ENCODE data around the gene HOXD12.

Gene HOXD12, protein sequence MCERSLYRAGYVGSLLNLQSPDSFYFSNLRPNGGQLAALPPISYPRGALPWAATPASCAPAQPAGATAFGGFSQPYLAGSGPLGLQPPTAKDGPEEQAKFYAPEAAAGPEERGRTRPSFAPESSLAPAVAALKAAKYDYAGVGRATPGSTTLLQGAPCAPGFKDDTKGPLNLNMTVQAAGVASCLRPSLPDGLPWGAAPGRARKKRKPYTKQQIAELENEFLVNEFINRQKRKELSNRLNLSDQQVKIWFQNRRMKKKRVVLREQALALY
- 0 to 0.18 (median 0) reads per million in 4 experiments for total RNA-seq

DNA sequence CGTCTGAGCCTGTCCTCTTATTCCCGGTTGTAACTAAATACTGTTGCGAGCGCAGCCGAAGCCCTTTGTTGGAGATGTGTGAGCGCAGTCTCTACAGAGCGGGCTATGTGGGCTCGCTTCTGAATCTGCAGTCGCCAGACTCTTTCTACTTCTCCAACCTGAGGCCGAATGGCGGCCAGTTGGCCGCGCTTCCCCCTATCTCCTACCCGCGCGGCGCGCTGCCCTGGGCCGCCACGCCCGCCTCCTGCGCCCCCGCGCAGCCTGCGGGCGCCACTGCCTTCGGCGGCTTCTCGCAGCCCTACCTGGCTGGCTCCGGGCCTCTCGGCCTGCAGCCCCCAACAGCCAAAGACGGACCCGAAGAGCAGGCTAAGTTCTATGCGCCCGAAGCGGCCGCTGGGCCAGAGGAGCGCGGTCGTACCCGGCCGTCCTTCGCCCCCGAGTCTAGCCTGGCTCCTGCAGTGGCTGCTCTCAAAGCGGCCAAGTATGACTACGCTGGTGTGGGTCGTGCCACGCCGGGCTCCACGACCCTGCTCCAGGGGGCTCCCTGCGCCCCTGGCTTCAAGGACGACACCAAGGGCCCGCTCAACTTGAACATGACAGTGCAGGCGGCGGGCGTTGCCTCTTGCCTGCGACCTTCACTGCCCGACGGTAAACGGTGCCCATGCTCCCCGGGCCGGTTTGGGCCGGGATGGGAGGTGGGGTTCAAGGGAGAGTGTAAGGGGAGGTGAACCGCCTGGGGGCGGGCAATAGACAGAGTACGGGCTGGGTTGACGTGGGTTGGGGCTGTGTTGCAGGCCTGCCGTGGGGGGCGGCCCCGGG, at the start of gene HOXD12:
Gene HOXD12 (plus strand): TSS at position 68 of the 819 bp plus-strand sequence. CDS start 7 bp downstream, at position 75.
- no peak for DNase-seq

DNA sequence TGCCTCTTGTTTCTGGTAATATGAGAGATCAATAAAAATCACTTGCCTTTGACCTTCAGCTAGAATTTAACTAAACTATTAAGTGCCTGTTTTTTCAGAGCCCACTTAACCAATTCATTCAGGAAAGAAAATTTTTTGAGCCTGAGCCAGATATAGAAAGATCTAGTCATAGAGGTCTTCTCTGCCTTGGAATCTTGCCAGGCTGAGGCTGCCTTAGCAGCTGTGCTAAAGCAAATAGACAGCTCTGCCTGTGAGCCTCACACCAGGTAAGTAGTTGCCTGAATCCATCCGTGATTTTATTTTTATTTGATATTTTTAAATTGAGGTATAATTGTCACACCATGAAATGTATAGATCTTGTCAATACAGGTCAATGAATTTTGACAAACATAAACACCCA, 43.2 kb upstream of the HOXD12 start:
- DNase-seq, result no peak

DNA sequence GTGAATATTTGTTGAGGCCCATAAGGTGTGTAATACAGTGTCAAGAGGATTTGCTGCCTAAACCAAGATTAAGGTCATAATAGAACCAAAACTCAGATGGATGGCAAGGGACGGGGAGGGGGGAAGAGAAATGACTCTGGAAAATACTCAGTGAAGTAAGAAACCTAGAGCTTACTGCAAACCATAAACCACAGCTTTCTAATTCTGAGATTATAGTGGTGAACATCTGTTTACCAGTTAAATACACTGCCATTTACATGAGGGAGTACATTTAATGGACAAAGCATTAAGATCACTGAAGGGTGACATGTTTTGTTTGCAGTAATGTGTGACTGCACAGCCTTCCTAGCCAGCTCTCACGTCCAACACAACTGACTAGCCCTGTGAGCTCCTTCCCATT, 35.6 kb upstream of the HOXD12 start:
- no peak for DNase-seq

DNA sequence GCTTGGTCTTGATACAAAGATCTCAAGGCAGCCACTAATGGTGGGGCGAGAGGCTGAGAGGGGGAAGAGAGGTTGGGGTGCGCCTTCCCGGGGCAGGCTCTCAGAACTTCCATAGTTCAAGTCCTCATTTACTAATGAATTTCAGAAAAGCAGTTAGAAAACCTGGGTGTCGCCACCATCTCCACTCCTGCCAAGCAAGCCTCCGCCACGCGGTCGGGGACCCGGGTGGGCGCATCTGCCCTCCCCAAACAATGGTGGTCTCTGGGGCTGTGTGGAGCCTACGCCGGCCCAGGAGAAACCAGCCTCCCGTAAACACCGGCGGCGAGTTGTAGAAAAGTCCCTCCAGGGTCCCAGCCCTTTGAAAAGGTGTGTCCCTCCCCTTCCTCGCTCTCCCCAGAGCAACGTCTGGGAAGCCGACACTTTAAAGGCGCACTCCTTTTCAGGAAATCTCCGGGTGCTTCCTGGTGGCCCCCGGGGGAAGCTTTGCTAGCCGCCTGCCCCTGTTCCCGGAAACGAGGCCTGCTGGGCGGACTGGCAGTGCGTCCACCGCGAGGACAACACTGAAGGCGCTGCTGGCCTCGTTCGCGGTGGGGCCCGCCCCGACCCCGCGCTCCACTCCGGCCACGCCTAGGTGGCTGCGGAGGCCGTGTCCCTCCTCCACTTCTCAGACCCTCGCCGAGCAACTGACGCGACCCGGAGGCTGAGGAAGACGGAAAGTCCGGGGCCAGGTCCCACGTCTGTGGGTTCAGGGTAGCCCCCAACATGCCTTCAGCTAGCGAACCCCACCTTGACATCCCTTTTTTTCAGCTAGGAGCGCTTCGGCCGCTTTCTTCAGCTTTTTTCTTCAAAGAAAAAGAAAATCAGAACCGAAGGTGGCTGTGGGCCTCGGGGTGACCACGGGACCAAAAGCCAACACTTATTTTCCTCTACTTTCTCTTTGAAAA, 32.7 kb upstream of the HOXD12 start:
- DNase-seq, result no peak

DNA sequence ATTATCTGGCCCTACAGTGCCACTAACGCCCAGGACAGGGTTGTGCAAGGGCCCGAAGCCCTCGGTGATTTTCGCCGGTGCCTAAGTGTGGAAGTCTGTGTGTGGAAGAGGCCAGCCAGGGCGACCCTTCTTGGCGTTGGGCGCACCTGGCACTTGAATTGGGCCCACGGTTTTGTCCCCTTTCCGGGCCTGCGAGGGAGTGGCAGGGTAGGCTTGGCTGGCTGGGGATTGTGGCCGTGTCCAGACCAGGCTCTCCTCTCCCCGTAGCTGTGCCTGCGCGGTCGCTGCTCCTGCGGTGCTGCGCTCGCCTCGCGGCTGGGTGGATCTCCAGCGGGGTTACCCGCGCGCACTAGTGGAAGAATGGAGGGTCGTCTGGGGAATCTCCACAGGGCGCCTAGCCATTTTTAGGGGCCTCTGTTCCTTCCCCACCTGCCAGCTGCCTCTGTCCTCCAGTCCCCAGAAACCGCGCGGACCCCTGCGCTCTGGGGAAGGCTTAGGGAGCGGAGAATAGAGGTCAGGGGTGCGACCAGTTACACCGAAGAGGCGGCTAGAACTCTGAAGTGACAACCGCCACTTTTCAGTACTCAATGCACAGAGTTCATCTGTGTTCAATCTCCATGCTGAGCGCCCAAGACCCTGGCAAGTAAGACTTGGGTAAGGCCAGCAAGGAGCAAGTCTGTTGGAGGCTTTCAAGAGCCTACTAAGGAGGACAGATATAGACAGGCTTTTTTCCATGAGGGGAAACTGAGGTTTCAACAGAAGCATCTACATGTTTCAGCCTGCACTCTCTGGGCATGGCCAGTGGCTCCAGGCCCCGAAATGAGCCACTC, 31.8 kb upstream of the HOXD12 start:
- no peak for DNase-seq

DNA sequence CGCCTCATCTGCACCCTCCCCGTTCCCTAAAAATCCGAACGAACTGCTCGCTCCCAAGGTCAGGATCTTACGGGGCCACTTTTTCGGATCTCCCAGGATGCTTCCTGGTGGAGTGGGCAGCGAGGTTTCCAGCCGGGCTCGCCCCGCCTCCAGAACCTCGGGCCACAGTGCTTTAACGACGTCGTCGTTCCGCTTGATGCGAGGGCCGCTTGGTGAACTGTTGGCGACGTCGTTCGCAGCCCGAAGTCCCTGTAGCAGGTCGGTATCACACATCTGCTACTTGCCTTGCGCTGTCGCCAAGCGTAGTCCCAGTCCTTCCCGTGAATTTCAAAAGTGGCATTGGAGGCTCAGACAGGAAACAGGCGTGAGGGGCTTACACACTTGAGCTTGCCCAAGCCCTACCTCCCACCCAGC, 31.2 kb upstream of the HOXD12 start:
- DNase-seq, result no peak

DNA sequence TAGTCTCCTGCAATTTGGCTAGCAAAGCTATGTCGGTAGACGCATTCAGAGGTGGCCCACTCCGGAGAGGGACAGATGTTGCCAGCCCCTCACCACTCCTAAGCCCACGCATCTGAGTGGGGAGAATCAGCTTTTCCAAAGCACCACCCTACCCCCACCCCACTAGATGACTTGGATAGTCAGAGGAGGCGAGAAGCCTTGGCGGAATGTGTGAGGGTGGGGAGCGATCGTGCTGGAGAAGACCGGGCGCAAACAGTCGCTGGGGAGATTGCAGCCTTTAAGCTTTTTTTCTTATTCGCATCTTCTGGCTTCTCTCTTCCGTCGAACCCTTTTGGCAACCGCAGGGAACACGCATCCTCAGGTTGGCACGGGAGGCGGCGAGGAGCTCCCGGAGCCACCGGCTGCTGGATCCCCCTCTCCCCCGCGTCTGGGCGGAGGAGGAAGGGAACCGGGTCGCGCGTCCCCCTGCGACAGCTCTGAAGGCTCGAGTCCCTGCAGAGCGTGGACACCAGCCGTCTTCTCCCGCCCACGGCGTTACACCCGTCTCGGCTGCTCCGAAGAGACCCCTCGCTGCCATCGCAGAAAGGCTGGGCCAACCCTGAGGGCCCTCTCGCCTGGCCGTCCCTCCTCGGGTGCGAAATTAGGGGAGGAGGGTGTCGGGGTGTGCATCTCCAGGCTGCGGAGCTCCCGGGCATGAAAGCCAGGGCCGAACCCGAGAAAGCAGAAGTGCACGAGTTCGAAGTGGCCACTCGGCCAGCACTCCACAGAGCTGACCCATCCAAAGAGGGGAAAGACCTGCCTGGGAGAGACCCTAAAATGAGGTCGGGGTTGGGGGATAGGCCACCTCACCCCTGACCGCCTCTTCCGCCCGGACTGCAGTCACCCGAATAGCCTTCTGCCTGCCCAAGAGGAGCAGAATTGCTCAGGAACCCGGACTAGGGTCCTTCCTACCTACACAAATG, 28.0 kb upstream of the HOXD12 start:
- no peak for DNase-seq

DNA sequence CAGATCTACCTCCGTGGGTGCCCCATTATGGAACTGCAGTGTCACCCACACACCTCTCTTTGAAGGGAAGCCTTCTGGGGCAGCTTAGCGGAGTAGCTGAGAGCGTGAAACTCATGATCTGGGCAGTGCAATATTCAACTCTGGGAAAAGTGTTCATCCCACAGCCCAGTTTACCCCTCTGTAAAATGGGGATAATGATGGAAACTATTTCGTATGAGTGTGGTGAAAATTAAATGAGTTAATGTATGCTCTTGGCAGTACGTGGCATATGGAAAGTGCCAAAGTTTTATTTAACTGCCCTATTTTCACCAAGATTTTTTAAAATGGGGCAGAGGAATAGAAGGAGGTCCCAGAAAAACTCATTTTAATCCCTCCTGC, 27.3 kb upstream of the HOXD12 start:
- DNase-seq, result no peak

DNA sequence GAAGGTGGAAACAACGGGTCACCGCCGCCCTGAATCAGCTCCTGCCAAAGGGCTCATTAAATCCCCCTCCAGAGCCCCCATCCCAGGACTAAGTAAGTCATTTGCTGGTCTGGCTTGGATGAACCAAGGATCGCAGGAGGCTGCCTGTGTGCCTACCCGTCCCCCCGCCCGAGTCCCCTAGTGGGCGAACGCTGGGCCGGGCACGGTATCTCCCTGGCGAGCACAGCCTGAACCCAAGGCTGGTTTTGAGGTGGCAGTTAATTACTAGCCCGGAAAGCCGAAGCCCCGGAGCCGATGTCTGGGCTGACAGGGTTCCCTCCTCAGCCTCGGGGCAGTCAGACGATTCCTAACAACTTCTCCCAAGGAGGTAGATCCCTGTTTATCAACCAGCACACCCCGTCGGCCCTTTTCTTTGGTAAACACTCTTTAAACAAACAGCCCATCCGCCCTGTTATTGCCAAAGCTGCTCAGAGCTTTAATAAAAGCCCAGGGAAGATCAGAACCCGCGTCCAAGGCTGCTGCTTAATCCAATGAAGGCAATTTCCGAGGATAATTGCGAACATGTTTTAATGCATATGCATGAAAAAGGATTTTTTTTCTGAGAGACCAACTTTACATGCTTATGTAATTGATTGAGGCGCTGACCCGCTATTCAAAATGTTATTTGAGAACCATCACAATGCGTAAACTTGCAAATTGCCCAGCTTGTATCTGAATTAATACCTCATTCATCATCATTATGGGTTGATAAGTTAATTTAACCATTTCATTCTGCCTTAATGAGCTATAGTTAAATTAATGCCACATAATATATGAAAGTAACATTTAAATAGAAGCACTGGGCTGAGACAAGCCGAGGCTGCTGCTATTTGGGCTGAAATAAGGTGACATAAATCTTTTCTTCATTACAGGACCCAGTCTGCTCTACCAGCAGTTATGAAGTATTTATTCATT, 26.4 kb upstream of the HOXD12 start:
- DNase-seq, result no peak

DNA sequence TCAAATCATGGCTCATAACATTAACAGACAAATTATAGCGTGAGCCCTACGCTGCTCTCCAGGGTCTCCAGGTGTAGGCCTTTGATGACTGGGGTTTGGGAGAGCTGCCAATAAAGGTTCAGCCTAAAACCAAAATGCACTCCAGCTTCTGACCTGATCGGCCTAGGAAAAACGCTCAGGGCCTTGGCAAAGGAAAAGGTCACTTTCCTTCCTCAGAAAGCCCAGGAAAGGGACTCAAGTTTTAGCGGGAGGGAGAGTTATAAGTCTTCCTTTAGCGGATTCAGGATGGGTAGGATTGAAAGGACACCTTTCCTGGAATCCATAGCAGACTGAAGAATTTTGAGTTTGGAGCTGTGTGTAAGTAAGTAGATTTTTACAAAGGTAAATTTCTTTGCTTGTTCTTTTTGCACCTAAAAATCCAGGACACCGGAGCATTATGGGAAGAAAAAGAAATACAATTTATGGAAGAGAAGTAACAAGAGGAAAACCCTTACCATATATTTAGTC, 24.6 kb upstream of the HOXD12 start:
- no peak for DNase-seq

DNA sequence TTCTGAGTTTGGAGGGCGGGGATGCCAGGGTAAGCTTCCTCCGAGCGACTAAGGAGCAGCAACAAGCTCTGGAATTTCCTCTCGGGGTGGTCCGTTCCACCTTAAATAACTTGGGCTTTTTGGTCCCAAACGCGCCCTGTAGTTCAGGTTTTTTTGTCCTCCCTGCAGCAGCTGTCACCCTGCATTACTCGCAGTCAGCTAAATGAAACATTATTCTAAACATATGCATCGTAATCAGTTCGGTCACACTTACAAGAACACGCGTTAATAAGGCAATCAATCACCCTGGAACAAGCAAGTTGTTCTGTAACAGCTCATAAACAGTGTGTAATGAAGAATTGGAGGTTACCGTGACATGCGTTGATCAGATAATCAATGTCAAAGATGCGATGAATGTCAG, 24.1 kb upstream of the HOXD12 start:
- DNase-seq, result no peak

DNA sequence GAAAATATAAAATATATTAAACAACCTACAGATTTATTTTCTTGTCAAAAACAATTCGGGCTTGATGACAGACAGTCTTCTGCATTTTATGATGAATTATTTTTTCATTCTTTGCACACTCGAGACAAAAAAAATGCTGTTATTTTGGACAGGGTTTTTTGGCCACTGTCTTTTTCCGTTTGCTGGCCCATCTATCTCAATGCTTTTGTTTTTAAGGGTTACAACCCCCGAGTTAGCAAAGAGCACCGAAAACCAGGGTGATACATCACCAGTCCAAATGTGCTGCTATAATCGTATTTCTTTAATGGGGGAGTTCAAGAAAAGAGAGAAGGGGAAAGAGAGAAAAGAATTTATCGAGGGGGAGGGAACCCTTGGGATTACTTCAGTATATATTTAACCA, 23.5 kb upstream of the HOXD12 start:
- DNase-seq, result no peak

DNA sequence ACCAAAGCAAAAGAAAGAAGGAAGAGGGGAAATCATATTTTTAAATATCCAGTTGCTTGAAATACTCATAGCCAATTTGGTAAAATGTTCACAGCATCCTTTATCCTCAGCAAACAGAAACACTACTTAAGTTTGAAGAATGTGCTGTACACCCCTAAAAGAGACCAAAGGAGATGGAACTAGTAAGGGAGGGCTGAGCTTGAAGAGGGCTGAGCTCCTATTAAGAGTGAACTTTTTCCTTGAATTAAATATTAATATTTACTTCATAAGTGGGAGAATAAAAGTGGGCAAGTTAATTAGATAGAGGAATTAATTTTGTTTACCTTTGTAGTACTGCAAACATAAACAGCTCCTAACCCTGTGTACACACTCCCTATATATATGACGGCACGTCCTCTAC, 22.8 kb upstream of the HOXD12 start:
- no peak for DNase-seq

DNA sequence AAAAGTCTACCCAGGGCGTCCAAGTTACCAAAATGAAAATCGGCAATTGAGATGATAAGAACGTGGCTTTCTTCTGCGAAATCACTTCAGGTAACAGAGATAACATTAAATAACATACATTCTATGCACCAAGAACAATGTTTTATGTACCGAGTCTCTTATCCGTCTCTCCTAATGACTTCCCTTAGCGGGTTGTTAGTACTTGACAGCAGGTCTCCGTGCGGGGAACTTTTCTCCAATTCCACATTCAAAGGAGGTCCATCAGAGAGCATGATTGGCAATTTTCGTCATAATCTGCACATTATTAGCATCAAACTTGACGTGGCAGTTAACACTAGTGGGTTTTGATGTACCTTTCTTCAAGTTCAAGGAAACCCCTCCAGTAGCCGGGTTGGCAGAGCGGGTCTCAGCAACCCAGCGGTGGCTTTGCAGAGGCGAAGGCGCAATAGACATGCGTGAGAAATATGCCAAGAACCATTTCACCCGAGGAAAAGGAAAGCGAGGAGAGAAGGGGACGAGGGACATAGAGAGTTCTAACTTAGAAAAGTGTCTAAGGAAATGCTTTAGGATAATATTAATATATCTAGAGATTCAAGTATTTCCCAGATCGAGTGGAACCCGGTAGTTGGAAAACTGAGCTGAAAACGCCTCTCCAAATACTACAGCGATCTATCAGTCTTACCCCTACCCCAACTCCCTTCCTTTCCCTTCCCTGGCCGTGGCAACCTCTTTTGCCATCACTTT, 20.9 kb upstream of the HOXD12 start:
- DNase-seq, result no peak

DNA sequence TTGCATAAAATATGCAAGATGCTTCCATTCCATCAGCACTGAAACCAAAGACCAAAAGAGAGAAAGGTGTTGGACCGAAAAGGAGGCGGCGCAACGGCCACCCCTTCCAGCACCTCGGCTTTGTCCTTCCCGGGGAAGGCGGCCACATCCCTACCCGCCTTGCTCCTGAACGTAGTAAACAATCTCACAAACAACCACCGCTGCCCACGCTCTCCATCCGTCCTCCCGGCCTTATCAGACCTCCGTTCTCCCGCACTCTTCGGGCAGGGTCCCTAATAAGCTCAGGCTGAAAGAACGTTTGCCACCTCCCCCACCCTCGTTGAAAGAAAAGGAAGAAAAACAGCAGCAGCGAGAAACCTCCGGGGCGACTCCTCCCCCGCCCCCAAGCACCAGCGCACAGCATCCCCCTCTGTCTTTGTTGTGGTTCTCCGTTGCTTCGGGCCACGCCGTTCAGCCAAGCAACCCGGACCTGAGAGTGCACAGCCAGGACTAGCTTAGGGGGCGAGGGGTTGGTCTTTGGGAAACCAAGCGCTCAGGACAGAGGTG, 20.2 kb upstream of the HOXD12 start:
- DNase-seq, result no peak

DNA sequence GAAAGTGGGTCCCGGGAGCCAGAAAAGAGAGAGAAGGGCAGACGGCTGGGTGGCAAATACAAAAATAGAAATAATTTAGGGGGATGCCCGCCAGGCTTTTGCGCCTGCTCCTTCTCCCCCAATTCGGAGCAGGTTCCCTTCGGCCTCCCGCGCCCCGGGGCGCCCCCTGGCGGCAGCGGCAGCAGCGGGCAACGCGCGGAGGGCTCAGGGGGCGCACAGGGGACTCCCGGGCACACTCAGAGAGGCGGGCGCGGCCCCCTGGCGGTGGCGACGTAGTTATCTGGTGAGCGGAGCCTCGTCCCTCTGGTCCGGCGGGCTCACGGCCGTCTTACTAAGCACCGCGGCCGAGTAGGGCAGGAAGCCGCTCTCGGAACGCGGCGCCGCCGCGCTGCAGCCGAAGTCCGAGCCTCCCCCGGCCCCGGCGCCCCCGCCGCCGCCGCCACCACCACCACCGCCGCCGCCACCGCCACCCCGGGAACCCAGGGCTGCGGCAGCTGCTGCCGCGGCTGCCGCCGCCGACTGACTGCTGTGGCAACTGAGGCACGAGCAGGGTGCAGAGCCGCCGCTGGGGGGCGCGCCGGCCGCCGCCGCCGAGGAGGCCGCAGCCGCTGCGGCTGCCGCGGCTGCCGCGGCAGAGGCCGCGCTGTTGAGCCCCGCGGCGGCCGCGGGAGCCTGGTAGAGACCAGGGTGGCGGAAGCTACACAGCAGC, 19.6 kb upstream of the HOXD12 start:
- no peak for DNase-seq

DNA sequence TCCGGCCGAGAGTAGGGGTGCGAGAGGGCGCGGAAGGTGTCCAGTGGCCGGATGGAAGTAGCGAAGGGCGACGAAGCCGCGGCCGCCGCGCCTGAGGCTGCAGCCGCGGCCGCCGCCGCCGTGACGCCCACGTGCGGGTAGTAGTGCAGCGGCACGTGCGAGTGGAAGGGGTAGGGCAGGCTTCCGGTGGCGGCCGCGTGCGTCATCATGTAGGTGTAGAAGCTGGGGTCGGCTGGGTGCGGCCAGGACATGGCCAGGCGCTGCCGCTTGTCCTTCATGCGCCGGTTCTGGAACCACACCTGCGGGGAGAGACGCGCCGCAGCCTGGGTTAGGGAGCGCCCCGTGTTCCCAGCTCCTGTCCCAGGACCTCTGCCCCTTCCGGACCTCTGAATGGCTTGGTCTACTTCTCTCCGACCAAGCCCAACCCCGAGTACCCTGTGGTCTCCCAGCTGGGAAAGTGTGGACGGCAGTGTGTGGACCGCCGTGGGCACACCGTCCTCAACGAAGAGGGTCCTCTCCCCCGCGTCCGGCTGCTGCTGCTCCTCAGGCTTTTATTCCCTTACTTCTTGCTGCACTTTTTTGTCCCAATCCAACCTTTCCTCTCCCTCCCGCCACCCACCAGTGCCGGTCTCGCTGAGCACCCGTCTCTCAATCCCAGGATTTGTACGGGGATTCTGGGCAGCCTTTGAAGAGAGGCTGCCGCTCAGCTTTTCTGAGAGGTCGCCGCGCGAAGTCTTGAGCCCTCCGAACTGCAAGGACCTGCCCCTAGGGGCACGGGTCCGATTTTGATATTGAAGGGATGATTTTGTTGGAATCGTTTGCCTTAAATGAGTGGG, 18.8 kb upstream of the HOXD12 start:
- DNase-seq, result no peak

Data from effector CD8-positive, alpha-beta T cell (primary cell).